Ramos (cell line): ENCODE data around the gene NEDD4.
"Not testable (repeated sequence)": the region's sequence is repeated elsewhere in the genome, so short reads cannot be mapped to it uniquely, and the experiment has no call there.

Experiments
- in situ Hi-C: fragments of 300-500 bp; cut with MboI; formaldehyde crosslinking; loops from one replicate; pipeline ENCODE4 v1.14.3; 2022; ENCODE audit warnings: low sequenced_read_pairs; ENCODE audit not compliant: unreplicated experiment

NEDD4 gene

GRCh38 chr15:55993111-55993803, at the start of gene NEDD4:
Gene NEDD4, minus strand, starts transcription at chr15:55993612. Its CDS starts 57 bp downstream, at chr15:55993555.
- in situ Hi-C loops = no loop called here

- in situ Hi-C loops = no loop called here
These were observed 49.1 kb upstream of the NEDD4 start for GRCh38 chr15:56042498-56042897.

GRCh38 chr15:56042031-56042430, 48.6 kb upstream of the NEDD4 start:
- in situ Hi-C loops = no loop called here

GRCh38 chr15:56040081-56041035, 46.9 kb upstream of the NEDD4 start:
- in situ Hi-C loops = no loop called here

- in situ Hi-C loops = no loop called here
These were observed 45.3 kb upstream of the NEDD4 start for GRCh38 chr15:56038707-56039106.

GRCh38 chr15:56038015-56038414, 44.6 kb upstream of the NEDD4 start:
- in situ Hi-C loops = no loop called here

- in situ Hi-C loops = no loop called here
These were observed 43.2 kb upstream of the NEDD4 start for GRCh38 chr15:56036546-56037067.

- in situ Hi-C loops = no loop called here
These were observed 41.8 kb upstream of the NEDD4 start for GRCh38 chr15:56035166-56035565.

GRCh38 chr15:56034514-56034913, 41.1 kb upstream of the NEDD4 start:
- in situ Hi-C loops = no loop called here

- in situ Hi-C loops = no loop called here
These were observed 39.0 kb upstream of the NEDD4 start for GRCh38 chr15:56032373-56032772.

- in situ Hi-C loops = no loop called here
These were observed 38.4 kb upstream of the NEDD4 start for GRCh38 chr15:56031836-56032235.

- in situ Hi-C loops = no loop called here
These were observed 38.0 kb upstream of the NEDD4 start for GRCh38 chr15:56031402-56031801.

GRCh38 chr15:56028430-56028829, 35.0 kb upstream of the NEDD4 start:
- in situ Hi-C loops = no loop called here

GRCh38 chr15:56023160-56023559, 29.7 kb upstream of the NEDD4 start:
- in situ Hi-C loops = not testable (repeated sequence)

- in situ Hi-C loops = no loop called here
These were observed 26.5 kb upstream of the NEDD4 start for GRCh38 chr15:56019819-56020486.

- in situ Hi-C loops = no loop called here
These were observed 25.8 kb upstream of the NEDD4 start for GRCh38 chr15:56019060-56019793.

- in situ Hi-C loops = no loop called here
These were observed 24.5 kb upstream of the NEDD4 start for GRCh38 chr15:56017920-56018319.

GRCh38 chr15:56017511-56017910, 24.1 kb upstream of the NEDD4 start:
- in situ Hi-C loops = no loop called here

- in situ Hi-C loops = no loop called here
These were observed 22.9 kb upstream of the NEDD4 start for GRCh38 chr15:56016281-56016680.

- in situ Hi-C loops = no loop called here
These were observed 21.3 kb upstream of the NEDD4 start for GRCh38 chr15:56014677-56015076.
